HCT116 (cell line): ENCODE data around the gene ZMAT3. TPM values are rescaled to one million over a fixed set of nuclear protein-coding genes. Genes with fewer than 3 reads are reported as not detected.

Source experiments
- ATAC-seq: fragments of 200-7000 bp; cut with Tn5 transposase; 2 replicates; pipeline ENCODE4 v1.9.1; 2020; ENCODE audit warnings: mild to moderate bottlenecking, moderate library complexity
- BruUV-seq: library from RNA; stranded (reverse); fragments of 400-500 nt; replicated peaks from 2 replicates; lab custom pipeline; 2021; lab: Mats Ljungman, UMichigan
- CTCF ChIA-PET: fragments of 300-600 bp; sonication (Branson Sonifier 250); formaldehyde crosslinking; loops from one replicate; lab custom pipeline; 2021; ENCODE audit warnings: antibody characterized with exemption; lab: Charles Lee
- POLR2A ChIA-PET: fragments of 300-600, 350-600 bp; sonication (Branson Sonifier 250); formaldehyde crosslinking; loops from one replicate; lab custom pipeline; 2021; ENCODE audit warnings: antibody characterized with exemption; lab: Charles Lee
- RAD21 ChIA-PET, 2 experiments: fragments of 300-600 bp; sonication (Branson Sonifier 250); formaldehyde crosslinking; loops; one replicate each; lab custom pipeline; 2023; ENCODE audit warnings: low total read pairs in 2 of 2; ENCODE audit not compliant: uncharacterized antibody in 2 of 2, unreplicated experiment in 2 of 2, low non-redundant PET in 1 of 2; lab: Charles Lee
- DNase-seq: peaks from one replicate; pipeline ENCODE4 v3.0.0-alpha.2; 2010; ENCODE audit warnings: low read depth, low spot score
- H2AFZ ChIP-seq: fragments of 200-600 bp; shearing (Covaris generic), sonication (generic); 2 replicates; pipeline ENCODE4 v1.6.1; 2017; ENCODE audit warnings: low read depth, mixed run types, mixed read lengths, antibody characterized with exemption, low read length; ENCODE audit not compliant: poor library complexity, severe bottlenecking
- H3K27ac ChIP-seq: 2 replicates; pipeline ENCODE4 v1.5.1; 2012; ENCODE audit warnings: low read depth, low read length
- H3K27me3 ChIP-seq: fragments of 200-600 bp; sonication (generic); 2 replicates; pipeline ENCODE4 v1.6.1; 2016; ENCODE audit warnings: mixed run types, low read length, mixed read lengths; ENCODE audit not compliant: insufficient read depth
- H3K36me3 ChIP-seq, 2 experiments: fragments of 200-500 bp in 1 of 2; fragments of 200-600 bp in 1 of 2; sonication (Bioruptor generic) in 1 of 2; sonication (generic) in 1 of 2; 2 replicates each; pipeline versions ENCODE4 v1.5.1 to v1.6.1; 2014 to 2016; ENCODE audit warnings: low read length in 2 of 2, inconsistent platforms in 1 of 2, mixed read lengths in 1 of 2, mixed run types in 1 of 2; ENCODE audit not compliant: insufficient read depth in 2 of 2, control insufficient read depth in 1 of 2
- H3K4me1 ChIP-seq, 2 experiments: fragments of 200-600 bp in 1 of 2; sonication (generic) in 1 of 2; 2 replicates each; pipeline versions ENCODE4 v1.5.1 to v1.6.1; 2012 to 2017; ENCODE audit warnings: low read length in 2 of 2, inconsistent platforms in 1 of 2, mild to moderate bottlenecking in 1 of 2, mixed read lengths in 1 of 2, mixed run types in 1 of 2, moderate library complexity in 1 of 2; ENCODE audit not compliant: insufficient read depth in 2 of 2, control insufficient read depth in 1 of 2
- H3K4me2 ChIP-seq: fragments of 200-600 bp; sonication (generic); 2 replicates; pipeline ENCODE4 v1.6.1; 2017; ENCODE audit warnings: mixed run types, low read length, mixed read lengths
- H3K4me3 ChIP-seq, 2 experiments: fragments of 200-600 bp in 1 of 2; sonication (generic) in 1 of 2; replicated peaks in 1 of 2; 2 replicates each; pipeline ENCODE4 v1.5.1; 2011 to 2016; ENCODE audit warnings: low read length in 2 of 2, control low read depth in 1 of 2, low read depth in 1 of 2, mild to moderate bottlenecking in 1 of 2, mixed read lengths in 1 of 2, mixed run types in 1 of 2
- H3K79me2 ChIP-seq: fragments of 200-600 bp; sonication (generic); 2 replicates; pipeline ENCODE4 v1.6.1; 2017; ENCODE audit warnings: mild to moderate bottlenecking, mixed run types, low read length, moderate library complexity, mixed read lengths; ENCODE audit not compliant: insufficient read depth
- H3K9ac ChIP-seq: fragments of 200-600 bp; sonication (generic); 2 replicates; pipeline ENCODE4 v1.6.1; 2016; ENCODE audit warnings: low read length, mixed read lengths
- H3K9me2 ChIP-seq: fragments of 200-600 bp; sonication (generic), shearing (Covaris generic); 2 replicates; pipeline ENCODE4 v1.6.1; 2017; ENCODE audit warnings: mixed run types, mild to moderate bottlenecking, moderate library complexity; ENCODE audit not compliant: insufficient read depth
- H3K9me3 ChIP-seq, 2 experiments: fragments of 200-500 bp in 1 of 2; fragments of 200-600 bp in 1 of 2; sonication (Bioruptor generic) in 1 of 2; sonication (generic) in 1 of 2; 2 replicates each; pipeline ENCODE4 v1.6.1; 2014 to 2017; ENCODE audit warnings: low read length in 2 of 2, mixed read lengths in 2 of 2, inconsistent platforms in 1 of 2, low read depth in 1 of 2, mild to moderate bottlenecking in 1 of 2, mixed run types in 1 of 2, moderate library complexity in 1 of 2; ENCODE audit not compliant: control insufficient read depth in 1 of 2, insufficient read depth in 1 of 2
- H4K20me1 ChIP-seq: fragments of 200-600 bp; sonication (generic), shearing (Covaris generic); 2 replicates; pipeline ENCODE4 v1.6.1; 2017; ENCODE audit warnings: mixed run types, mild to moderate bottlenecking, moderate library complexity; ENCODE audit not compliant: insufficient read depth
- EGR1 ChIP-seq: IDR thresholded peaks from 2 replicates; pipeline ENCODE4 v1.6.1; 2012; ENCODE audit warnings: low read depth
- POLR2A ChIP-seq: IDR thresholded peaks from 2 replicates; pipeline ENCODE4 v1.7.0; 2011; ENCODE audit warnings: borderline replicate concordance; ENCODE audit not compliant: insufficient read depth, insufficient read length; ENCODE audit errors: extremely low read depth
- RAD21 ChIP-seq: IDR thresholded peaks from 2 replicates; pipeline ENCODE4 v1.6.1; 2012; ENCODE audit warnings: low read depth, mild to moderate bottlenecking
- TCF7L2 ChIP-seq: IDR thresholded peaks from 2 replicates; pipeline ENCODE4 v1.7.0; 2011; ENCODE audit warnings: borderline replicate concordance, inconsistent platforms; ENCODE audit not compliant: insufficient read depth, insufficient read length; ENCODE audit errors: extremely low read depth
- YY1 ChIP-seq: IDR thresholded peaks from 2 replicates; pipeline ENCODE4 v1.6.1; 2011; ENCODE audit warnings: low read length, low read depth, moderate library complexity, mild to moderate bottlenecking; ENCODE audit not compliant: insufficient replicate concordance; ENCODE audit errors: extremely low read depth
- ZNF274 ChIP-seq: fragments of 200-500 bp; sonication (Bioruptor generic); IDR thresholded peaks from 2 replicates; pipeline ENCODE4 v1.6.1; 2014; ENCODE audit warnings: mild to moderate bottlenecking, low read depth, low read length, inconsistent platforms
- intact Hi-C: fragments of 100-400 bp; cut with micrococcal nuclease; formaldehyde crosslinking; loops from 2 replicates; pipeline ENCODE4 v1.10.0; 2022
- total RNA-seq: library from RNA; stranded (reverse); gene quantifications from one replicate; pipeline ENCODE4 v1.2.1, GENCODE V29; 2021; ENCODE audit not compliant: unreplicated experiment
- TF ChIP-seq, protein P1 (sequence below): IDR thresholded peaks from 2 replicates; pipeline ENCODE4 v1.6.1; 2012
- TF ChIP-seq, protein P2 (sequence below), 3 experiments: fragments of 200-600 bp in 1 of 3; sonication (generic) in 1 of 3; IDR thresholded peaks in 2 of 3; conservative IDR thresholded peaks in 1 of 3; 2 replicates each; pipeline ENCODE4 v1.5.1; 2012 to 2017; ENCODE audit warnings: low read depth in 2 of 3, low read length in 2 of 3, antibody characterized with exemption in 1 of 3, borderline replicate concordance in 1 of 3, control low read depth in 1 of 3, mild to moderate bottlenecking in 1 of 3, mixed read lengths in 1 of 3, mixed run types in 1 of 3, moderate library complexity in 1 of 3; ENCODE audit not compliant: insufficient read depth in 1 of 3

The ZMAT3 gene
- total RNA-seq, 1 experiment from 2014 or later = 12.1 TPM

DNA sequence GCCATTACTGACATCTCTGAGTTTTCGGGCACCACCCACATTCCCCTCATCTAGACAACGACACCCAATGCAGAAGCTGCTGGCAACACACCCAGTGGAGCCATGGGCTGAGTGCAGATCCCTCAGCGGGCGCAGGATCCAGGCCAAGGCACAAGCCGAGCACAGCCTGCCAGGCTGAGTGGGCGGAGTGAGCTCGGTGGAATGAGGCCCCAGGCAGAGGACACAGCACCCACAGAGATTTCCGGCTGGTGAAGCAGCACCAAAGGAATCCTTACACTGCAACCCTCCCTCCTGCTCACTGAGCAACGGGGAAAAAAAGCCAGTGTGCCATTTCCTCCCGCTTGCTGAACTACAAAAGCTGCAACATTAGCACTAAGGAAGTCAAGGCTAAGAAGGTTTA, 34.3 kb downstream of the ZMAT3 start:
- Histone ChIP-seq H2AFZ (no peak overlapping the region), H3K9me2 (no peaks in the 10 kb centered on the region), H3K4me3 (no peak overlapping the region), H3K9ac (no peak overlapping the region), H3K36me3 (no peaks in the 10 kb centered on the region), H4K20me1 (no peaks in the 10 kb centered on the region), H3K9me3 (no peaks in the 10 kb centered on the region), H3K27ac (no peak overlapping the region), H3K79me2 (0 out of 2 replicates have a peak, but pooled peaks cover 4% of the 10 kb centered on the region), H3K4me1 (peaks cover 9 to 15% of the 10 kb centered on the region in 2 experiments), H3K27me3 (no peaks in the 10 kb centered on the region), H3K4me2 (peak overlapping the region; percentile 51)
- no peak for DNase-seq
- BruUV-seq = no TSS peak
- intact Hi-C loops = no loop called here
- TF ChIP-seq ZNF274 = no peak
- peak; percentile 63 for TF ChIP-seq EGR1
- ChIA-PET CTCF (interaction anchor here (0.5 kb wide), 1 partner anchor 279 kb away, joined by 3 read pairs; no protein-coding TSS in a partner anchor), POLR2A (no interaction called here), RAD21 (no interaction called here)
- peak; percentile 75 for ATAC-seq

DNA sequence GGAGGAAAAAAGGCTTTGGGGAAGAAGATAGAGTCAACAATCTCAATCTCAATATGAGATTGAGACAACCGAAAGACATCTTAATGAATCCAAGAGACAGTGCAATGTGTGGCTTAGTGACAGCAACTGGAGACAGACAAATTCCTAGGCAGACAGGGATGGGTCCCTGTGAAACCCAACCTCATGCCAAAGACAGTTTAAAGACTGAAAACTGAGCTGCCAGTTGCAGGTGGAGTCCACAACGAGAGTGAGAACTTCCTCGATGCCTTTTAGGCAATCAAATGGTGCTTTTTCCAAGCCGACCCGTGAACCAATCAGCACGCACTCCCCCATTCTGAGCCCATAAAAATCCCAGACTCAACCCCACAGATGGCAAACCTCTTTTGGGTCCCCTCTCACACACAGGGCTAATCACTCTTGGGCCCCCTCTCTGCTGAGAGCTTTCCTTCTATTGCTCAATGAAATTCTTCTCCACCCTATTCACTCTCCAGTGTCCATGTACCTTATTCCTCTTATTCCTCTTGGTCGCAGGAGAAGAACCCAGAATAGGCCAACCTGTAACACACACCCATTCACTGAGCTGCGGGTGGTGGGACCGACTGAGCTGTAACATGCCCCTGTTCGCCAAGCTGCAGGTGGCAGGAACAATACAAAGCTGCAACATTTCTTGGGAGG, 34.8 kb downstream of the ZMAT3 start:
- no peak for DNase-seq
- Histone ChIP-seq H3K27me3 (no peaks in the 10 kb centered on the region), H3K9me3 (no peaks in the 10 kb centered on the region), H3K79me2 (0 out of 2 replicates have a peak, but pooled peaks cover 4% of the 10 kb centered on the region), H4K20me1 (no peaks in the 10 kb centered on the region), H3K36me3 (no peaks in the 10 kb centered on the region), H3K4me1 (peaks cover 9 to 15% of the 10 kb centered on the region in 2 experiments), H3K4me3 (no peak overlapping the region), H3K9me2 (no peaks in the 10 kb centered on the region), H2AFZ (no peak overlapping the region), H3K27ac (no peak overlapping the region), H3K4me2 (peak overlapping the region; percentile 51), H3K9ac (no peak overlapping the region)
- BruUV-seq = no TSS peak
- ChIA-PET CTCF (no interaction called here), POLR2A (no interaction called here), RAD21 (no interaction called here)
- intact Hi-C loops = no loop called here
- ATAC-seq = no peak
- no peak for TF ChIP-seq RAD21
- no peak for TF ChIP-seq POLR2A
- TF ChIP-seq, protein P1, sequence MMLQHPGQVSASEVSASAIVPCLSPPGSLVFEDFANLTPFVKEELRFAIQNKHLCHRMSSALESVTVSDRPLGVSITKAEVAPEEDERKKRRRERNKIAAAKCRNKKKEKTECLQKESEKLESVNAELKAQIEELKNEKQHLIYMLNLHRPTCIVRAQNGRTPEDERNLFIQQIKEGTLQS = no peak
- TF ChIP-seq, protein P2, sequence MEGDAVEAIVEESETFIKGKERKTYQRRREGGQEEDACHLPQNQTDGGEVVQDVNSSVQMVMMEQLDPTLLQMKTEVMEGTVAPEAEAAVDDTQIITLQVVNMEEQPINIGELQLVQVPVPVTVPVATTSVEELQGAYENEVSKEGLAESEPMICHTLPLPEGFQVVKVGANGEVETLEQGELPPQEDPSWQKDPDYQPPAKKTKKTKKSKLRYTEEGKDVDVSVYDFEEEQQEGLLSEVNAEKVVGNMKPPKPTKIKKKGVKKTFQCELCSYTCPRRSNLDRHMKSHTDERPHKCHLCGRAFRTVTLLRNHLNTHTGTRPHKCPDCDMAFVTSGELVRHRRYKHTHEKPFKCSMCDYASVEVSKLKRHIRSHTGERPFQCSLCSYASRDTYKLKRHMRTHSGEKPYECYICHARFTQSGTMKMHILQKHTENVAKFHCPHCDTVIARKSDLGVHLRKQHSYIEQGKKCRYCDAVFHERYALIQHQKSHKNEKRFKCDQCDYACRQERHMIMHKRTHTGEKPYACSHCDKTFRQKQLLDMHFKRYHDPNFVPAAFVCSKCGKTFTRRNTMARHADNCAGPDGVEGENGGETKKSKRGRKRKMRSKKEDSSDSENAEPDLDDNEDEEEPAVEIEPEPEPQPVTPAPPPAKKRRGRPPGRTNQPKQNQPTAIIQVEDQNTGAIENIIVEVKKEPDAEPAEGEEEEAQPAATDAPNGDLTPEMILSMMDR (IDR thresholded peaks at IDR 0.05 in 2 of 3, conservative IDR thresholded peaks at IDR 0.05 in 1 of 3; ENCODE audit: borderline replicate concordance in 1 of 3, insufficient read depth in 1 of 3, low read depth in 2 of 3, low read length in 2 of 3) = no peak
- TF ChIP-seq YY1 = no peak
- TF ChIP-seq TCF7L2 = no peak
